Pulmonary artery endothelial cell (primary cell): ENCODE results near the gene DGKI. TPM values are rescaled to one million over a fixed set of nuclear protein-coding genes. Genes with fewer than 3 reads are reported as not detected.
A peak's percentile ranks its signal among the peaks of the same experiment; 100 is the strongest.

ENCODE experiments used
- DNase-seq: peaks from one replicate; pipeline ENCODE4 v3.0.0-alpha.2; 2011; ENCODE audit warnings: low read depth, low spot score
- total RNA-seq: library from RNA; depleted of rRNA; stranded (reverse); fragments of >200 nt; gene quantifications from 2 replicates; pipeline ENCODE4 v1.2.3, GENCODE V29; 2014

DGKI gene
- total RNA-seq, 1 donor from 2014 or later = 0.33 TPM

- no peak for DNase-seq
Measured at GRCh38 chr7:137789215-137789882, 57.4 kb downstream of the DGKI start.

GRCh38 chr7:137787301-137787976, 59.3 kb downstream of the DGKI start:
- DNase-seq = no peak

DNA sequence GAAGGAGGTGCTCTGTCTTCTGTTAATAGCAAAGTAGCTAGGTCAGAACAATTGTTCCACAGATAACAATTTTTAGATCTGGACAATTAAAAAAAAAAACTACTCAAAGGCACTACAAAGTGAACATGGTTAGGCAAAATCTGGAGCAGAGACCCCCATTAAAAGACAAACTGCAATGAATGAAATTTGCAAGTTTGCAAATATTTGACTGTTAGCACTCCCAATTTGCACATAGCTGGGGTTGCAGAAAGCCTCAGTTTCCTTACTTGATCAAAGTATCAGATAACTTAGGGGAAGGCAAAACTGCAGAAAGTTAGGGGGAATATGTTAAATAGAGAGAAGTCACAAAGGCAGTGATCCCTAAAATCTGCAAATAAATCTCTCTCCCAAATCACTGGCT, 68.3 kb downstream of the DGKI start:
- no peak for DNase-seq

- DNase-seq = no peak
Measured at GRCh38 chr7:137774793-137775201, 72.0 kb downstream of the DGKI start.

GRCh38 chr7:137772748-137773147, 74.0 kb downstream of the DGKI start:
- DNase-seq = peak; percentile 50

DNA sequence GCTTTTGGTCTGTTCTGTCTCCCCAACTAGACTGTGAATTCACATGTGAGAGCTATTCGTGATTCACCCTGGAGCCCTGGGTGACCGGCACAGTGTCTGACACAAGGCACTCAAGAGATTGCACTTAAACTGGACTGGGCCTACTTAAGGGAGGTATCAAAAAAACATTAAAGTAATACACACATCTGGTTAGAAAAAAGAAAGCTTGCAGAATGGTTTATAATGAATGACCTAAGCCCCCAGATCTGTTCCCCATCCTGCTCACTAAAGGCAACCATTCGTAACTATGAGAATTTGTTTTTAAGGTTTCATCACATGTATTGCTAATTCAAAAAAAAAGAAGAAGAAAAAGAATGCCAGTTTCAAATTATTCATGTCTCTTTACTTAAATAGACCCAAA, 74.5 kb downstream of the DGKI start:
- DNase-seq = no peak

DNA sequence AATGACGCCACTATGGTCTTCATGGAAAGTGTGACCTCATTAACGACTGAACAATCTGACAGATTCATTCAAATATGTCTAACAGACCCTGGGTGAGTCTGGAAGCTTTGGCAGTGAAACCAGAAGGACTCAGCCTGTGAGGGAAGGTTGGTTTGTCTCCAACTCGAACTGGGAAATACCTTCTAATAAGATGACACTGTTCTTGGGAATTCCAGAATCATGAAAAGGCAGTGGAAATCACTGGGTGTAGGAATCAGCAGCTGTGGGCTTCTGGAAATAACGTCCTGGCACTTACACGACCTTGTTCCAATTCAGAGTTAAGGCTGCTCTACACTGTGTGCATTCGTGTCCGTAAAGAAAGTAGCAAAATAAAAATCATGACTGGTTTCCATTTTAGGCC, 75.1 kb downstream of the DGKI start:
- no peak for DNase-seq

- DNase-seq = no peak
Measured at GRCh38 chr7:137771273-137771672, 75.5 kb downstream of the DGKI start.

DNA sequence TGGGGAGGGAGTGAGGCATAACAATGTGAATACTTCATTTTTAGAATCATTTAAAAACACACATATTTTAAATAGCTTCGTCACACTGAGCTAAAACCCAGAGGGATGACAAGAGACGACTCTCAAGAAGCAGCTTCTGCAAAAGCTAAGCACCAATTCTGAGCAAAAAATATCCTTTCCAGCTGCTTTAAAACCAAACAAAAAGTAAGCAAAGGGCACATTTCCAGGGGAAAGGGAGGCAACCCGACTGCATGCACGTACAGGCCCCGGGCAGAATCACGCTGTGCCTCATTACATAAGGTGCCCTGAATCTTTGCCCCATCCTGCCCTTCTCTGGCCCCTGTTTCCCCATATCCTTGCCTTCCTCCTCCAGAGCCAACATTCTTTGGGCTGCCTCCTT, 78.4 kb downstream of the DGKI start:
- no peak for DNase-seq

- no peak for DNase-seq
Measured at GRCh38 chr7:137762334-137762733, 84.4 kb downstream of the DGKI start.

- DNase-seq = no peak
Measured at GRCh38 chr7:137760111-137760510, 86.7 kb downstream of the DGKI start.

- DNase-seq = no peak
Measured at GRCh38 chr7:137757146-137757925, 89.4 kb downstream of the DGKI start.

DNA sequence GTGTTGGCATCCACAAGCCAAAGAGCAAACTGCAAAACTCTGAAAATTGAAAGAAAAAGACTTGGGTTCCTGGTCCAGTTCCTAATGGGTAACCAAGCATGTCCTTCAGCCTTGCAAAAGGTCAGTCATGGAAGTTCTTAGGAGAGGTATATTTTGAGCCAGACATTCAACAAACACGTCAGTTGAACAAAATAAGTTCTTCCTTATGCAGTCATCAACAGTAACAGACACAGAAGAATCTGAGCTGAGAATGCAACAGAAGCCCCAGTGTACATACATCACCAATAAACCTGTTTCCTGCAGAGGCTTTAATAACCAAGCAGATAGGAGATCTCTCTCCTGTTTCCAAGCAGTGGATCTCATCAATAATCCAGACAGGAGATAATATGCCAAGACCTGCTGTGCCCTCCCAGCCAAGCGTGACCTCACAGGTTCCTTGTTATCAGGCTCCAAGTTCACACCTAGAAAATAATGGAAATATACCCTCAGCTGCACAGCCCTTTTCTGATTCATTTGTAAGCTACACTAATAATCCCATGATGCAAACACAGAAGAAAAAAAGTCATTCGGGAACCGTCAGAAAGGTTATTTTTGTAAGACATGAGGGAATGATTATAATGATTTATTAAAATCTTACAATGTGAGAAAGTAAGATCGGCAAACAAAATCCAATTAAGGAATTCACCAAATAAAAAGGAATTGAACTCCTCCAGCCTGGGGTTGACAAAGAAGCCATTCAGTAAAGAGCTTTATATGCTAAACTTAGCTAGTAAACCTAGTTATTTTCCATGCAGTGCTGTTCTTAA, 90.7 kb downstream of the DGKI start:
- no peak for DNase-seq

DNA sequence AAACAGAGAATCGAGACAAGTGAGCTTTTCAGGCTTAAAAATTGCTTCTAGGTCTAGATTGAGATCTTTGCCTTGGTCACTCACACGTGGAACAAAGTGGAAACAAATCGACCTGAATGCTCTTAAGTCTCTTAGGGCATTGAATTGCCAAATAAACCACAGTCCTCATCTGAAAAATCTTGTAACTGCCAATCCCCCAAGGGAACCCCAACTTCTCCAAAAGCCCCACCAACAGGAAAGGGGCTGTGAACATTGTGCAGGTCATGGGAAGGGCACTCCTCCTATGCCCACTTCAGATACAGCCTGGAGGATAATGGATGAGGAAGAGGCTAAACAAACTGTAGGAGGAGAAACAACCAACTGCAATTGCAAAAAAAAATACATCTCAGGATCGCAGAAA, 91.3 kb downstream of the DGKI start:
- no peak for DNase-seq

DNA sequence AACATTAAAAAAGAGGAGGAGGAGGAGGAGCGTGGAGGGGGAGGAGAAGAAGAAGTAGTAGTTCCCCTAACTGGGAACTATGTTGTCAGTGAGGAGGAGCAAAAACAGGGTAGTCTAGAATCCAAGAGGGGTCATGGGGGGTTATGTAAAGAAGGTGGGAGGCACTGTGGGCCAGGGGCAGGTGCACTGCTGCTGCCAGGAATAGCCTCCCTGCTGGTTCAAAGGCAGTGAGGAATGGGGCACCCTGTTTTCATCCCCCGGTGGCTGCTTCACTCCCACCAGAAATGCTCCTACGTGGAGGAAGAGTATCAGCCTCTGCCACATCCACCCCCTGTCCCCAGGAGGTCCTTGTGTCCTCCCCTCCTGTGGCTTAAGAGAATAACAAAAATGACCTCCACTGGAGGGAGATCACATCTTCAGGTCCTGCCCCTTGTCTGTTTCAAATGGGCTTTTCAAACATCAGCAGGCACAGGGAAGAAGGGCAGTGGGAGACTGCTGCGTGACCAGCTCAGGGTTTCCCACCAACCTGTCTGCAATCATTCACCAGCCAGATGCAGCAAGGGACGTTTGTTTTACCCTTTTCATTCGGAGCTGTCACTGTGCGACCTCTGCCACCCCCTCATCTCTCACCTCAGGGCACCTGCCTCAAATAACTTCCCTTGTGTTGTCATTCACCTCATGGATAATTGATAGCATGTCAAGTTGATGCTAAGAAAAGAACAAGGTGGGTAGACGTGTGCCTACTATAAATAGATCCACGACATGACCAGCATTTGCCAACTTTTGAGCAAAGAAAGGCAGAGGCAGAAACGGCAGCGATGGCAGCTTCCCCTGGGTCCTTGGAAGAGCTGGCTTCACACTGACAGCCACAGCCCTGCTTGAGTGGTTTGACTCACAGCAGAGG, 92.6 kb downstream of the DGKI start:
- DNase-seq = no peak

- no peak for DNase-seq
Measured at GRCh38 chr7:137753575-137753947, 93.2 kb downstream of the DGKI start.

GRCh38 chr7:137753067-137753466, 93.7 kb downstream of the DGKI start:
- DNase-seq = no peak

GRCh38 chr7:137751361-137752009, 95.3 kb downstream of the DGKI start:
- DNase-seq = no peak

DNA sequence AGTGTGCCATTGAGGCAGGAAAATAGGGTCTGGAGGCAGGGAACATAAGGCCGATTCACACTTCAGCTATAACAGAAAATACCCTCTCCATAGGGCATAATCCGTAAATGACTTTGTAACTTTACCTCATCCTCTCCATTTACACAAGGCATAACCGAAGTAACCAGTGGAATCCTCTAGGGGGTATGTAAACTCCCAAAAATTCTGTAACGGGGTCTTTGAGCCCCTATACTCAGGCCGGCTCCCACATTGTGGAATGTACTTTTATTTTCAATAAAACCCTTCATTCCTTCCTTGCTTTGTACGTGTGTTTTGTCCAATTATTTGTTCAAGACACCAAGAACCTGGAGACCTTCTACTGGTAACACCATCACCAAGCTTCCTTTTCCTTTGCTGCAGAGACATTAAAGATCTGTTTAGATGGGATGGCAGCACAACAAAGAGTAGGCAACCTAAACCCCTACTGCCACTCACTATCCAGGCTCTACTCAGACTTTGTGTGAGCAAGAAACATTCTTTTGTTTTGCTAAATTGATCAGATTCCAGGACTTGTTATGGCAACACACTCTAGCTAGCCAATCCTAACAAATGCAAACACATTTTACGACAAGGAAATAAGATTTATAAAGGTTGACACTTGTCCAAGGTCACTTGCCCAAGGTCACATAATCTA, 99.3 kb downstream of the DGKI start:
- DNase-seq = no peak

GRCh38 chr7:137743021-137743420, 103.8 kb downstream of the DGKI start:
- no peak for DNase-seq
